Kidney epithelial cell (primary cell): ENCODE measurements around the gene GCSH. TPM values are rescaled to one million over a fixed set of nuclear protein-coding genes. Genes with fewer than 3 reads are reported as not detected.

Experiments
- DNase-seq: peaks from one replicate; pipeline ENCODE4 v3.0.0-alpha.2; 2010; ENCODE audit warnings: low read depth
- H3K27me3 ChIP-seq: 2 replicates; pipeline ENCODE4 v1.6.0; 2011; ENCODE audit warnings: low read length; ENCODE audit not compliant: control insufficient read depth, insufficient read depth
- H3K36me3 ChIP-seq: 2 replicates; pipeline ENCODE4 v1.5.1; 2011; ENCODE audit warnings: low read length; ENCODE audit not compliant: control insufficient read depth, insufficient read depth
- H3K4me3 ChIP-seq: 2 replicates; pipeline ENCODE4 v1.5.1; 2011; ENCODE audit warnings: low read depth, mild to moderate bottlenecking, control low read depth, low read length
- total RNA-seq: library from RNA; depleted of rRNA; stranded (reverse); fragments of >200 nt; gene quantifications from 2 replicates; pipeline ENCODE4 v1.2.3, GENCODE V29; 2015
- TF ChIP-seq, protein P1 (sequence below): IDR thresholded peaks from 2 replicates; pipeline ENCODE4 v1.5.1; 2011; ENCODE audit warnings: mild to moderate bottlenecking, moderate library complexity, low read length, control low read depth, inconsistent platforms; ENCODE audit not compliant: insufficient read depth, poor library complexity, severe bottlenecking

Gene GCSH
- total RNA-seq, 1 donor from 2014 or later, result 34.0 TPM

DNA sequence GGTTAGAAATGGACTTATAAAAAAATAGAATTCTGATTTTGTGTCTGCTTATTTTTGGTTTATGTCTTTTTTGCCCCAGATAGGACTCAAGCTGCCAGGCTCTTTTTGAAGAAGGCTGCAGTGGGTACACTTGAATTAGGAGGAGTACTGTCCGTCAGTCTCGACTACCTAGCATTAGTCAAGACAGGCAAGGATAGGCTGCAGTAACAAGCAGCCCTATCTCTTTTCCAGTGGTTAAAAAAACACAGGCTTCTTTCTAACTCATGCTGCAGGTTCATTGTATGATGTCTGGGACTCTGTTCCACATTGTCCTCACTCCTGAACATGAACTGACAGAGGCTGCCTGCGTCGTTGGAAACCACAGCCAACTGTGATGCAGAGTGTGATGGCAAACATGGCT is 27.1 kb downstream of the GCSH start:
- Histone ChIP-seq H3K36me3 (no peaks in the 10 kb centered on the region), H3K4me3 (no peak overlapping the region), H3K27me3 (no peaks in the 10 kb centered on the region)
- TF ChIP-seq, protein P1, sequence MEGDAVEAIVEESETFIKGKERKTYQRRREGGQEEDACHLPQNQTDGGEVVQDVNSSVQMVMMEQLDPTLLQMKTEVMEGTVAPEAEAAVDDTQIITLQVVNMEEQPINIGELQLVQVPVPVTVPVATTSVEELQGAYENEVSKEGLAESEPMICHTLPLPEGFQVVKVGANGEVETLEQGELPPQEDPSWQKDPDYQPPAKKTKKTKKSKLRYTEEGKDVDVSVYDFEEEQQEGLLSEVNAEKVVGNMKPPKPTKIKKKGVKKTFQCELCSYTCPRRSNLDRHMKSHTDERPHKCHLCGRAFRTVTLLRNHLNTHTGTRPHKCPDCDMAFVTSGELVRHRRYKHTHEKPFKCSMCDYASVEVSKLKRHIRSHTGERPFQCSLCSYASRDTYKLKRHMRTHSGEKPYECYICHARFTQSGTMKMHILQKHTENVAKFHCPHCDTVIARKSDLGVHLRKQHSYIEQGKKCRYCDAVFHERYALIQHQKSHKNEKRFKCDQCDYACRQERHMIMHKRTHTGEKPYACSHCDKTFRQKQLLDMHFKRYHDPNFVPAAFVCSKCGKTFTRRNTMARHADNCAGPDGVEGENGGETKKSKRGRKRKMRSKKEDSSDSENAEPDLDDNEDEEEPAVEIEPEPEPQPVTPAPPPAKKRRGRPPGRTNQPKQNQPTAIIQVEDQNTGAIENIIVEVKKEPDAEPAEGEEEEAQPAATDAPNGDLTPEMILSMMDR, result no peak
- no peak for DNase-seq

DNA sequence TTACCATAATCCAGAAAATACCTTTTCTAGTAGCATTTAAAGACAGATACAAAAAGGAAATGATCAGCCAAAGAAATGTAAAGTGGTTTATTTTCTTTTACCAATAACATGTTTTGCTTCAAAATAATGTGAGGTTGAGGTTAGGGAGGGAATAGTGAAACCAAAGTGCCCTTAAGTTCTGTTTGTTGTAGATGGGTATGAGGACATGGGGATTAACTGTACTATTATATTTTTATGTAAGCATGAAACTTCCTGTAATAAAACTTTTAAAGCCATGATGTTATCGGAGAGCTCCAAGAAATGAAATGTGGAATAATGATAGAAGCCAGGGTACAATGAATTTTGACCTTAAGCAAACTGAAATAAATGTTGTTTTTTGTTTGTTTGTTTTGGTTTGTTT is 29.0 kb downstream of the GCSH start:
- Histone ChIP-seq H3K4me3 (no peak overlapping the region), H3K36me3 (no peaks in the 10 kb centered on the region), H3K27me3 (no peaks in the 10 kb centered on the region)
- DNase-seq, result no peak
- TF ChIP-seq, protein P1, result no peak

DNA sequence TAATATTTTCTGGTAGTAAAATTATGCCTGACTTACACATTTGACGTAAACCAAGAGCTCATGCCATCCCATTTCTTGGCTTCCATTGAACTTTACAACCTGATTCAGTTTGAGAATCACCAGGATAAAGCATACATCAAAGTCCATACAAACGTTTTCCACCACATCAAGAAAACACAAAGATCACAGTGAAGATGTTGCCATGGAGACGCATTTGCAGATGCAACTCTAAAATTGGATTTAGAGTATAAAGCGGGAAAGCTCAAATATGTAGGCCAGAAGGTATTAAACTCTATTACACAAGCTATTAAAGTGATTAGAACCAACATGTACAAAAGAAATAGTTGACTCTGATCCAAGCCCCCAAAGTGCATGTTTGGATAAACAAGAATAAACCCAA is 29.5 kb downstream of the GCSH start:
- TF ChIP-seq, protein P1, result no peak
- Histone ChIP-seq H3K4me3 (no peak overlapping the region), H3K36me3 (no peaks in the 10 kb centered on the region), H3K27me3 (no peaks in the 10 kb centered on the region)
- DNase-seq, result no peak

- no peak for DNase-seq
- TF ChIP-seq, protein P1, result no peak
- no peaks in the 10 kb centered on the region for H3K36me3 ChIP-seq
- H3K27me3 ChIP-seq, result no peaks in the 10 kb centered on the region
- H3K4me3 ChIP-seq, result no peak overlapping the region
Observed at GRCh38 chr16:81061871-81062608, 34.2 kb downstream of the GCSH start.

GRCh38 chr16:81061307-81061640 is 34.9 kb downstream of the GCSH start:
- no peaks in the 10 kb centered on the region for H3K36me3 ChIP-seq
- DNase-seq, result no peak
- no peaks in the 10 kb centered on the region for H3K27me3 ChIP-seq
- TF ChIP-seq, protein P1, result no peak
- H3K4me3 ChIP-seq, result no peak overlapping the region
